GM12878 (cell line): ENCODE results near the gene PLS1. TPM values are rescaled to one million over a fixed set of nuclear protein-coding genes. Genes with fewer than 3 reads are reported as not detected.

Experiments
- ATAC-seq: fragments of 200-7000 bp; cut with Tn5 transposase; 3 replicates; pipeline ENCODE4 v1.9.1; 2020; ENCODE audit warnings: mild to moderate bottlenecking, moderate library complexity
- BruUV-seq: library from RNA; stranded (reverse); fragments of 400-500 nt; replicated peaks from 2 replicates; lab custom pipeline; 2021; lab: Mats Ljungman, UMichigan
- CTCF ChIA-PET: fragments of 300-600 bp; sonication (Branson Sonifier 250); formaldehyde crosslinking; extraction: SDS; loops from one replicate; lab custom pipeline; 2021; ENCODE audit warnings: inconsistent platforms; lab: Yijun Ruan, JAX
- POLR2A ChIA-PET: fragments of 350-600 bp; formaldehyde crosslinking; extraction: SDS; loops from one replicate; lab custom pipeline; 2021; ENCODE audit warnings: inconsistent platforms; lab: Charles Lee
- RAD21 ChIA-PET: fragments of 300-600 bp; sonication (Branson Sonifier 250); formaldehyde crosslinking; loops from one replicate; lab custom pipeline; 2023; ENCODE audit warnings: antibody characterized with exemption; ENCODE audit not compliant: unreplicated experiment; lab: Charles Lee
- SMC1A ChIA-PET: fragments of 300-600 bp; sonication (Branson Sonifier 250); formaldehyde crosslinking; loops from one replicate; lab custom pipeline; 2023; ENCODE audit not compliant: unreplicated experiment, uncharacterized antibody; lab: Charles Lee
- DNase-seq: peaks from one replicate; pipeline ENCODE4 v3.0.0-alpha.2; 2011; ENCODE audit warnings: low read depth, low spot score
- FAIRE-seq: peaks from 3 replicates; lab custom pipeline; 2011; peaks lifted over from hg19 to GRCh38; lab: Jason Lieb, UNC
- H2AFZ ChIP-seq: 2 replicates; pipeline ENCODE4 v1.6.0; 2011; ENCODE audit warnings: low read depth, low read length, control low read depth; ENCODE audit not compliant: control insufficient read depth
- H3K27ac ChIP-seq: 2 replicates; pipeline ENCODE4 v1.5.1; 2011; ENCODE audit warnings: control low read depth; ENCODE audit not compliant: control insufficient read depth, insufficient read depth
- H3K27me3 ChIP-seq, 2 experiments: replicated peaks in 1 of 2; 2 replicates each; pipeline versions ENCODE4 v1.6.0 to v1.6.1; 2011; ENCODE audit warnings: low read length in 1 of 2; ENCODE audit not compliant: control insufficient read depth in 2 of 2, insufficient read depth in 2 of 2
- H3K36me3 ChIP-seq, 2 experiments: 2 replicates each; pipeline ENCODE4 v1.5.1; 2011; ENCODE audit warnings: low read length in 1 of 2; ENCODE audit not compliant: control insufficient read depth in 2 of 2, insufficient read depth in 2 of 2
- H3K4me1 ChIP-seq: 2 replicates; pipeline ENCODE4 v1.6.1; 2011; ENCODE audit warnings: mild to moderate bottlenecking, low read length, moderate library complexity, mixed read lengths; ENCODE audit not compliant: control insufficient read depth, insufficient read depth
- H3K4me2 ChIP-seq: 2 replicates; pipeline ENCODE4 v1.6.0; 2011; ENCODE audit warnings: control low read depth; ENCODE audit not compliant: control insufficient read depth, insufficient read depth
- H3K4me3 ChIP-seq: fragments of 200-600 bp; sonication (generic); 2 replicates; pipeline ENCODE4 v1.5.1; 2016
- H3K79me2 ChIP-seq: 2 replicates; pipeline ENCODE4 v1.6.0; 2011; ENCODE audit warnings: low read length; ENCODE audit not compliant: control insufficient read depth, insufficient read depth
- H3K9ac ChIP-seq: 2 replicates; pipeline ENCODE4 v1.8.0; 2011; ENCODE audit warnings: low read length, control low read depth, mixed read lengths; ENCODE audit not compliant: control insufficient read depth, insufficient read depth
- H3K9me3 ChIP-seq: replicated peaks from 3 replicates; pipeline ENCODE4 v1.5.1; 2011; ENCODE audit warnings: mild to moderate bottlenecking, low read length; ENCODE audit not compliant: control insufficient read depth, insufficient read depth
- H4K20me1 ChIP-seq: 2 replicates; pipeline ENCODE4 v1.6.0; 2011; ENCODE audit not compliant: control insufficient read depth, insufficient read depth
- BHLHE40 ChIP-seq, 2 experiments: fragments of 450-650 bp in 1 of 2; IDR thresholded peaks; 2 replicates each; pipeline ENCODE4 v1.6.1; 2011 to 2017; ENCODE audit warnings: low read depth in 2 of 2, borderline replicate concordance in 1 of 2, improper control_type of control experiment in 1 of 2, low read length in 1 of 2, mild to moderate bottlenecking in 1 of 2
- FOS ChIP-seq: IDR thresholded peaks from 3 replicates; pipeline ENCODE4 v1.6.1; 2011; ENCODE audit warnings: borderline replicate concordance; ENCODE audit not compliant: insufficient read length; ENCODE audit errors: extremely low read depth
- IRF4 ChIP-seq: IDR thresholded peaks from 2 replicates; pipeline ENCODE4 v1.6.1; 2011; ENCODE audit warnings: low read depth, low read length
- KAT2A ChIP-seq: conservative IDR thresholded peaks from 2 replicates; pipeline ENCODE4 v1.6.1; 2011; ENCODE audit warnings: low read depth, low read length; ENCODE audit not compliant: control insufficient read depth
- KLF5 ChIP-seq: fragments of 450-650 bp; IDR thresholded peaks from 2 replicates; pipeline ENCODE4 v1.6.1; 2014; ENCODE audit warnings: mild to moderate bottlenecking; ENCODE audit not compliant: partially characterized antibody
- MEF2A ChIP-seq: IDR thresholded peaks from 2 replicates; pipeline ENCODE4 v1.6.1; 2011; ENCODE audit warnings: low read depth, mild to moderate bottlenecking, low read length, moderate library complexity; ENCODE audit not compliant: insufficient read depth
- MLLT1 ChIP-seq: fragments of 450-650 bp; IDR thresholded peaks from 2 replicates; pipeline ENCODE4 v1.6.1; 2016; ENCODE audit warnings: mild to moderate bottlenecking
- MTA3 ChIP-seq: IDR thresholded peaks from 2 replicates; pipeline ENCODE4 v1.6.1; 2012; ENCODE audit warnings: low read length, inconsistent platforms, borderline replicate concordance
- NFYA ChIP-seq: IDR thresholded peaks from 2 replicates; pipeline ENCODE4 v1.6.1; 2011; ENCODE audit warnings: low read depth, mild to moderate bottlenecking, low read length, improper control_type of control experiment, borderline replicate concordance
- SMAD1 ChIP-seq: fragments of 450-650 bp; IDR thresholded peaks from 2 replicates; pipeline ENCODE4 v1.6.1; 2018; ENCODE audit warnings: mild to moderate bottlenecking, low read depth; ENCODE audit not compliant: partially characterized antibody
- SRF ChIP-seq, 2 experiments: IDR thresholded peaks; 2 replicates each; pipeline ENCODE4 v1.6.1; 2011; ENCODE audit warnings: low read depth in 2 of 2, low read length in 2 of 2, mild to moderate bottlenecking in 1 of 2, moderate library complexity in 1 of 2
- TAF1 ChIP-seq: IDR thresholded peaks from 2 replicates; pipeline ENCODE4 v1.6.1; 2011; ENCODE audit warnings: mild to moderate bottlenecking, low read depth, low read length, borderline replicate concordance
- TBL1XR1 ChIP-seq: IDR thresholded peaks from 2 replicates; pipeline ENCODE4 v1.6.1; 2012; ENCODE audit warnings: low read depth, low read length, improper control_type of control experiment
- TCF7 ChIP-seq: IDR thresholded peaks from 2 replicates; pipeline ENCODE4 v1.6.1; 2014; ENCODE audit warnings: antibody characterized with exemption, borderline replicate concordance
- USF1 ChIP-seq: IDR thresholded peaks from 2 replicates; pipeline ENCODE4 v1.6.1; 2011; ENCODE audit warnings: borderline replicate concordance, low read depth, mild to moderate bottlenecking, moderate library complexity, mixed read lengths, low read length; ENCODE audit not compliant: insufficient read depth; ENCODE audit errors: extremely low read length
- YBX1 ChIP-seq: fragments of 450-650 bp; IDR thresholded peaks from 2 replicates; pipeline ENCODE4 v1.6.1; 2016; ENCODE audit warnings: antibody characterized with exemption
- WGBS: methylation state at CpG from one replicate; pipeline ENCODE4 v1.1.6; 2016; ENCODE audit warnings: low lambda C conversion rate; ENCODE audit not compliant: insufficient replicate concordance, insufficient coverage; ENCODE audit errors: missing lambda C conversion rate; 5-methylcytosine and 5-hydroxymethylcytosine counted together
- in situ Hi-C: fragments of 300-500 bp; cut with MboI; formaldehyde crosslinking; loops from 9 replicates; pipeline ENCODE4 v1.14.3; 2018; ENCODE audit warnings: mixed read lengths
- intact Hi-C: fragments of 100-400 bp; cut with micrococcal nuclease; formaldehyde crosslinking; loops from one replicate; pipeline ENCODE4 v1.14.2; 2022; ENCODE audit not compliant: unreplicated experiment
- polyA plus RNA-seq, 11 experiments: library from polyadenylated mRNA; depleted of rRNA in 4 of 11; unstranded in 6 of 11; stranded (reverse) in 5 of 11; fragments of >200 nt; fragmentation: Nextera tagmentation in 4 of 11; fragmentation: Illumina TruSeq in 1 of 11; extraction: Ambion mirVana in 4 of 11; extraction: Trizol in 1 of 11; gene quantifications; 1 replicate in 1 of 11; 2 replicates in 10 of 11; pipeline versions ENCODE4 v1.2.1 to v1.2.3, GENCODE V29; 2011 to 2016; ENCODE audit warnings: inconsistent platforms in 2 of 11, missing spikeins in 2 of 11, low read depth in 1 of 11
- total RNA-seq, 4 experiments: library from RNA; depleted of rRNA in 3 of 4; stranded (reverse); fragments of >200 nt in 3 of 4; fragmentation: Illumina TruSeq in 1 of 4; extraction: Trizol in 1 of 4; gene quantifications; 2 replicates each; pipeline versions ENCODE4 v1.2.1 to v1.2.3, GENCODE V29; 2013 to 2021

The PLS1 gene
- total and polyA plus RNA-seq, 10 of the 15 experiments (the other 5 are each of a cell fraction or from before 2014, with no cell fraction given) = 0.59 to 11.7 (median 1.7) TPM

- CTCF ChIA-PET = no interaction called here
- Histone ChIP-seq H3K4me3 (no peak overlapping the region), H3K9me3 (no peaks in the 10 kb centered on the region), H3K4me1 (no peaks in the 10 kb centered on the region), H4K20me1 (no peaks in the 10 kb centered on the region), H3K9ac (no peak overlapping the region), H3K36me3 (no peaks in the 10 kb centered on the region), H3K79me2 (no peaks in the 10 kb centered on the region), H3K4me2 (no peak overlapping the region), H3K27me3 (no peaks in the 10 kb centered on the region), H2AFZ (no peak overlapping the region), H3K27ac (no peak overlapping the region)
- BruUV-seq = no TSS peak
- SMC1A ChIA-PET = no interaction called here
- TF ChIP-seq KAT2A (no peak), FOS (no peak), TAF1 (no peak), IRF4 (no peak), TBL1XR1 (no peak), MLLT1 (no peak), MTA3 (no peak), NFYA (no peak), TCF7 (no peak), SMAD1 (no peak), BHLHE40 (IDR thresholded peaks at IDR 0.05; ENCODE audit: borderline replicate concordance in 1 of 2, low read depth in 2 of 2, low read length in 1 of 2) (no peak), MEF2A (no peak), USF1 (no peak), YBX1 (no peak), KLF5 (no peak), SRF (IDR thresholded peaks at IDR 0.05; ENCODE audit: low read depth in 2 of 2, low read length in 2 of 2) (no peak)
- no peak for DNase-seq
- RAD21 ChIA-PET = no interaction called here
- in situ Hi-C loops (no loop called here), intact Hi-C loops (no loop called here)
- no peak for ATAC-seq
- POLR2A ChIA-PET = no interaction called here
- FAIRE-seq = no peak
- 73% methylated on average over 2 of the region's 2 CpGs for WGBS
Measured at GRCh38 chr3:142615171-142615570, 19.0 kb downstream of the PLS1 start.
